Immature natural killer cell (primary cell): Measurements from ENCODE around the gene MAP2. TPM values are rescaled to one million over a fixed set of nuclear protein-coding genes. Genes with fewer than 3 reads are reported as not detected.

Experiments used
- DNase-seq, 3 donors: peaks; one replicate each; pipeline ENCODE4 v3.0.0; 2022; ENCODE audit warnings: mixed read lengths in 1 of 3
- H3K27ac Mint-ChIP-seq, 6 donors: one replicate each; pipeline ENCODE4 v1.8.0; 2020; ENCODE audit warnings: mixed read lengths in 6 of 6, mild to moderate bottlenecking in 5 of 6, inconsistent platforms in 4 of 6, moderate library complexity in 3 of 6
- H3K27me3 Mint-ChIP-seq, 3 donors: one replicate each; pipeline ENCODE4 v1.8.0; 2020 to 2021; ENCODE audit warnings: low read depth in 3 of 3, mild to moderate bottlenecking in 3 of 3, mixed read lengths in 3 of 3, moderate library complexity in 3 of 3, inconsistent platforms in 1 of 3
- H3K36me3 Mint-ChIP-seq, 3 donors: one replicate each; pipeline ENCODE4 v1.8.0; 2020; ENCODE audit warnings: mixed read lengths in 3 of 3, inconsistent platforms in 2 of 3, mild to moderate bottlenecking in 2 of 3
- H3K4me1 Mint-ChIP-seq, 2 donors: one replicate each; pipeline ENCODE4 v1.8.0; 2020; ENCODE audit warnings: inconsistent platforms in 2 of 2, mild to moderate bottlenecking in 2 of 2, mixed read lengths in 2 of 2, moderate library complexity in 1 of 2
- H3K4me3 Mint-ChIP-seq, 5 donors: one replicate each; pipeline ENCODE4 v1.8.0; 2020; ENCODE audit warnings: mild to moderate bottlenecking in 5 of 5, mixed read lengths in 5 of 5, inconsistent platforms in 3 of 5, moderate library complexity in 3 of 5
- H3K9me3 Mint-ChIP-seq, 6 donors: one replicate each; pipeline ENCODE4 v1.8.0; 2020; ENCODE audit warnings: mild to moderate bottlenecking in 6 of 6, mixed read lengths in 6 of 6, inconsistent platforms in 4 of 6, moderate library complexity in 3 of 6
- polyA plus RNA-seq, 3 donors: library from polyadenylated mRNA; unstranded; fragments of 300-500 nt; fragmentation: Illumina TruSeq; gene quantifications; one replicate each; pipeline ENCODE4 v1.2.3, GENCODE V29; 2021

The MAP2 gene
- polyA plus RNA-seq, 3 donors from 2014 or later, result not detected

- H3K36me3 Mint-ChIP-seq, result no peaks in the 10 kb centered on the region
- no peak overlapping the region for H3K27ac Mint-ChIP-seq
- DNase-seq, result no peak
- no peaks in the 10 kb centered on the region for H3K4me1 Mint-ChIP-seq
- H3K9me3 Mint-ChIP-seq, result peaks cover 0 to 9% (median under 1%) of the 10 kb centered on the region in 6 donors
- H3K4me3 Mint-ChIP-seq, result no peak overlapping the region
- peaks cover 0 to 2% (median 0%) of the 10 kb centered on the region in 3 donors for H3K27me3 Mint-ChIP-seq
Measured at GRCh38 chr2:209442939-209443338, 19.1 kb downstream of the MAP2 start.

- Mint-ChIP-seq H3K4me1 (no peaks in the 10 kb centered on the region), H3K9me3 (peaks cover 0 to 5% (median under 1%) of the 10 kb centered on the region in 6 donors), H3K36me3 (no peaks in the 10 kb centered on the region), H3K4me3 (no peak overlapping the region), H3K27ac (no peak overlapping the region), H3K27me3 (peaks cover 0 to 2% (median 0%) of the 10 kb centered on the region in 3 donors)
- no peak for DNase-seq
Measured at GRCh38 chr2:209445485-209445884, 21.6 kb downstream of the MAP2 start.

- Mint-ChIP-seq H3K4me1 (no peaks in the 10 kb centered on the region), H3K4me3 (no peak overlapping the region), H3K36me3 (no peaks in the 10 kb centered on the region), H3K9me3 (peaks cover 0 to 4% (median 2%) of the 10 kb centered on the region in 6 donors), H3K27me3 (no peaks in the 10 kb centered on the region), H3K27ac (no peak overlapping the region)
- no peak for DNase-seq
Measured at GRCh38 chr2:209451209-209451834, 27.5 kb downstream of the MAP2 start.

- Mint-ChIP-seq H3K27me3 (no peaks in the 10 kb centered on the region), H3K4me3 (no peak overlapping the region), H3K27ac (no peak overlapping the region), H3K9me3 (peaks cover under 1 to 11% (median 2%) of the 10 kb centered on the region in 6 donors), H3K4me1 (no peaks in the 10 kb centered on the region), H3K36me3 (no peaks in the 10 kb centered on the region)
- no peak for DNase-seq
Measured at GRCh38 chr2:209456489-209456888, 32.6 kb downstream of the MAP2 start.

- H3K36me3 Mint-ChIP-seq, result peaks cover 0 to 3% (median 0%) of the 10 kb centered on the region in 3 donors
- H3K27ac Mint-ChIP-seq, result no peak overlapping the region
- H3K4me3 Mint-ChIP-seq, result no peak overlapping the region
- H3K4me1 Mint-ChIP-seq, result no peaks in the 10 kb centered on the region
- peaks cover 0 to 14% (median 6%) of the 10 kb centered on the region in 6 donors for H3K9me3 Mint-ChIP-seq
- H3K27me3 Mint-ChIP-seq, result no peaks in the 10 kb centered on the region
- no peak for DNase-seq
Measured at GRCh38 chr2:209458008-209458979, 34.4 kb downstream of the MAP2 start.

- Mint-ChIP-seq H3K4me3 (no peak overlapping the region), H3K27me3 (no peaks in the 10 kb centered on the region), H3K9me3 (peaks cover 0 to 10% (median 6%) of the 10 kb centered on the region in 6 donors)
Measured at GRCh38 chr2:209459359-209459758, 35.5 kb downstream of the MAP2 start.

GRCh38 chr2:209460151-209460761 is 36.4 kb downstream of the MAP2 start:
- DNase-seq, result no peak
- Mint-ChIP-seq H3K4me1 (no peaks in the 10 kb centered on the region), H3K36me3 (peaks cover 0 to 3% (median 0%) of the 10 kb centered on the region in 3 donors), H3K9me3 (peaks cover 0 to 10% (median 5%) of the 10 kb centered on the region in 6 donors), H3K4me3 (no peak overlapping the region), H3K27ac (no peak overlapping the region), H3K27me3 (no peaks in the 10 kb centered on the region)

More at GRCh38 chr2:209459359-209459758, 35.5 kb downstream of the MAP2 start:
- Mint-ChIP-seq H3K36me3 (peaks cover 0 to 3% (median 0%) of the 10 kb centered on the region in 3 donors), H3K27ac (no peak overlapping the region), H3K4me1 (no peaks in the 10 kb centered on the region)
- no peak for DNase-seq

- H3K4me3 Mint-ChIP-seq, result no peak overlapping the region
- no peak overlapping the region for H3K27ac Mint-ChIP-seq
- no peaks in the 10 kb centered on the region for H3K4me1 Mint-ChIP-seq
- peaks cover 0 to 3% (median 0%) of the 10 kb centered on the region in 3 donors for H3K36me3 Mint-ChIP-seq
- H3K27me3 Mint-ChIP-seq, result peaks cover 0 to 1% (median 0%) of the 10 kb centered on the region in 3 donors
- peaks cover 0 to 16% (median 5%) of the 10 kb centered on the region in 6 donors for H3K9me3 Mint-ChIP-seq
- DNase-seq, result no peak
Measured at GRCh38 chr2:209463226-209463625, 39.4 kb downstream of the MAP2 start.

- no peaks in the 10 kb centered on the region for H3K4me1 Mint-ChIP-seq
Measured at GRCh38 chr2:209463835-209464234, 40.0 kb downstream of the MAP2 start.

GRCh38 chr2:209468846-209469245 is 45.0 kb downstream of the MAP2 start:
- Mint-ChIP-seq H3K4me1 (no peaks in the 10 kb centered on the region), H3K4me3 (no peak overlapping the region), H3K27me3 (peaks cover 0 to 1% (median 0%) of the 10 kb centered on the region in 3 donors), H3K27ac (no peak overlapping the region), H3K9me3 (peaks cover 0 to 22% (median under 1%) of the 10 kb centered on the region in 6 donors), H3K36me3 (no peaks in the 10 kb centered on the region)
- DNase-seq, result no peak

More at GRCh38 chr2:209463835-209464234, 40.0 kb downstream of the MAP2 start:
- peaks cover 0 to 16% (median 5%) of the 10 kb centered on the region in 6 donors for H3K9me3 Mint-ChIP-seq
- H3K4me3 Mint-ChIP-seq, result no peak overlapping the region
- peaks cover 0 to 1% (median 0%) of the 10 kb centered on the region in 3 donors for H3K27me3 Mint-ChIP-seq
- DNase-seq, result no peak
- H3K27ac Mint-ChIP-seq, result no peak overlapping the region
- peaks cover 0 to 3% (median 0%) of the 10 kb centered on the region in 3 donors for H3K36me3 Mint-ChIP-seq

- no peaks in the 10 kb centered on the region for H3K36me3 Mint-ChIP-seq
- H3K9me3 Mint-ChIP-seq, result peaks cover 0 to 22% (median under 1%) of the 10 kb centered on the region in 6 donors
- H3K27me3 Mint-ChIP-seq, result peaks cover 0 to 1% (median 0%) of the 10 kb centered on the region in 3 donors
- no peak overlapping the region for H3K4me3 Mint-ChIP-seq
- H3K4me1 Mint-ChIP-seq, result no peaks in the 10 kb centered on the region
- H3K27ac Mint-ChIP-seq, result no peak overlapping the region
- no peak for DNase-seq
Measured at GRCh38 chr2:209469481-209469880, 45.6 kb downstream of the MAP2 start.

- no peaks in the 10 kb centered on the region for H3K36me3 Mint-ChIP-seq
- peaks cover 0 to 22% (median under 1%) of the 10 kb centered on the region in 6 donors for H3K9me3 Mint-ChIP-seq
- no peak for DNase-seq
- no peak overlapping the region for H3K27ac Mint-ChIP-seq
- peaks cover 0 to 1% (median 0%) of the 10 kb centered on the region in 3 donors for H3K27me3 Mint-ChIP-seq
- H3K4me3 Mint-ChIP-seq, result no peak overlapping the region
- H3K4me1 Mint-ChIP-seq, result no peaks in the 10 kb centered on the region
Measured at GRCh38 chr2:209470466-209470865, 46.6 kb downstream of the MAP2 start.

GRCh38 chr2:209471037-209471436 is 47.2 kb downstream of the MAP2 start:
- Mint-ChIP-seq H3K9me3 (peaks cover 0 to 22% (median under 1%) of the 10 kb centered on the region in 6 donors), H3K27ac (no peak overlapping the region), H3K36me3 (no peaks in the 10 kb centered on the region), H3K4me1 (no peaks in the 10 kb centered on the region), H3K4me3 (no peak overlapping the region), H3K27me3 (peaks cover 0 to 1% (median 0%) of the 10 kb centered on the region in 3 donors)
- no peak for DNase-seq
